ENCODE results near the gene MAP3K21. TPM values are rescaled to one million over a fixed set of nuclear protein-coding genes. Genes with fewer than 3 reads are reported as not detected.

The MAP3K21 gene
- total and polyA plus RNA-seq, 2 of the 8 experiments (the other 6 are each of a cell fraction or from before 2014, with no cell fraction given), result 21.2 to 21.8 TPM

GRCh38 chr1:233323718-233324117, 3.8 kb upstream of the MAP3K21 start:
- Histone ChIP-seq H4K20me1 (replicated peaks in 1 of 2; ENCODE audit: control insufficient read depth in 1 of 2, insufficient read depth in 2 of 2, low read length in 2 of 2) (peaks cover 0 to 1% of the 10 kb centered on the region in 2 experiments), H3K79me2 (ENCODE audit: control insufficient read depth in 1 of 2, insufficient read depth in 2 of 2, low read length in 2 of 2) (0 out of 4 replicates have a peak, but pooled peaks cover 0 to 1% of the 10 kb centered on the region in 2 experiments), H2BK20ac (ENCODE audit: low read length) (no peak overlapping the region), H3K23ac (ENCODE audit: insufficient read length) (no peak overlapping the region), H3K14ac (ENCODE audit: insufficient read length) (no peak overlapping the region), H3K4me2 (ENCODE audit: insufficient read depth in 1 of 2, low read depth in 2 of 2, low read length in 2 of 2) (no peak overlapping the region), H2BK5ac (ENCODE audit: low read depth, low read length) (no peak overlapping the region), H4K91ac (replicated peaks; ENCODE audit: insufficient read length, low read length) (no peak overlapping the region), H3K9ac (replicated peaks in 1 of 4; ENCODE audit: extremely low read depth in 1 of 4, low read depth in 3 of 4, low read length in 3 of 4) (no peak overlapping the region), H3K4me1 (replicated peaks in 1 of 4; ENCODE audit: control insufficient read depth in 3 of 4, insufficient read depth in 4 of 4, low read length in 3 of 4) (peaks cover 0 to 6% (median 1%) of the 10 kb centered on the region in 4 experiments; a peak in 4 of 7 replicates), H2AK5ac (ENCODE audit: low read depth, low read length) (no peak overlapping the region), H2BK12ac (ENCODE audit: low read depth, low read length) (no peak overlapping the region), H3K23me2 (ENCODE audit: low read depth, low read length) (peaks cover 13% of the 10 kb centered on the region), H3K4ac (replicated peaks; ENCODE audit: insufficient read length, low read depth, low read length) (no peak overlapping the region), H3K36me3 (ENCODE audit: control insufficient read depth in 2 of 4, insufficient read depth in 4 of 4, low read length in 3 of 4) (no peaks in the 10 kb centered on the region), H4K8ac (ENCODE audit: extremely low read depth, insufficient read depth, low read length) (no peak overlapping the region), H3K56ac (replicated peaks; ENCODE audit: insufficient read length, low read depth, low read length) (no peak overlapping the region), H3K9me3 (ENCODE audit: insufficient read depth in 2 of 2, low read depth in 1 of 2, low read length in 1 of 2) (no peaks in the 10 kb centered on the region), H3K18ac (ENCODE audit: extremely low read depth, low read length) (no peak overlapping the region), H2BK15ac (ENCODE audit: low read length) (no peak overlapping the region), H4K5ac (ENCODE audit: insufficient read length, low read depth, low read length) (no peak overlapping the region), H3K4me3 (ENCODE audit: extremely low read depth in 1 of 4, insufficient read depth in 2 of 4, low read depth in 3 of 4, low read length in 4 of 4) (no peak overlapping the region), H3K27me3 (replicated peaks in 1 of 4; ENCODE audit: control insufficient read depth in 3 of 4, extremely low read depth in 1 of 4, insufficient read depth in 3 of 4, low read length in 3 of 4) (peaks cover 0 to 7% (median 4%) of the 10 kb centered on the region in 4 experiments; a peak in 5 of 7 replicates), H2BK120ac (replicated peaks; ENCODE audit: low read depth, low read length) (no peak overlapping the region), H2AFZ (ENCODE audit: low read length) (no peak overlapping the region), H3K79me1 (ENCODE audit: low read depth, low read length) (0 out of 2 replicates have a peak, but pooled peaks cover under 1% of the 10 kb centered on the region), H3K27ac (ENCODE audit: low read depth, low read length) (no peak overlapping the region)
- CTCF ChIA-PET (ENCODE audit: partially characterized antibody), result interaction anchor here (0.7 to 0.8 kb wide), 2 partner anchors 60 to 467 kb away, joined by 3 read pairs; no protein-coding TSS in a partner anchor
- WGBS, 2 experiments (ENCODE audit: extremely low coverage in 1 of 2, insufficient coverage in 1 of 2, insufficient read length in 1 of 2, insufficient replicate concordance in 2 of 2, low coverage in 1 of 2, low lambda C conversion rate in 2 of 2, missing lambda C conversion rate in 1 of 2), result 100% methylated on average over 1 of the region's 1 CpG; no CpG with 5 or more reads in 1 of the 2 experiments
- POLR2A ChIA-PET (ENCODE audit: partially characterized antibody), result interaction anchor here (1.1 kb wide), 1 partner anchor 28 kb away, joined by 4 read pairs; the partner anchor contains the start of gene PCNX2
- DNase-seq (ENCODE audit: low read depth in 1 of 2, low spot score in 2 of 2) (no peak), FAIRE-seq (no peak)
- TF ChIP-seq KDM4A (IDR thresholded peaks at IDR 0.05; ENCODE audit: low read depth, low read length, severe bottlenecking) (no peak), TCF12 (IDR thresholded peaks at IDR 0.05; ENCODE audit: low read depth, low read length) (no peak), FOSL1 (IDR thresholded peaks at IDR 0.05; ENCODE audit: insufficient read depth, low read depth, low read length) (no peak), YY1 (IDR thresholded peaks at IDR 0.05; ENCODE audit: low read depth, low read length) (no peak), ATF2 (IDR thresholded peaks at IDR 0.05; ENCODE audit: low read length) (no peak), USF2 (IDR thresholded peaks at IDR 0.05; ENCODE audit: low read length) (no peak), TAF7 (optimal IDR thresholded peaks at IDR 0.05; ENCODE audit: borderline replicate concordance, low read depth, low read length) (no peak), BACH1 (IDR thresholded peaks at IDR 0.05; ENCODE audit: low read length) (no peak), TAF1 (IDR thresholded peaks at IDR 0.05; ENCODE audit: low read depth, low read length) (no peak), POLR2A (IDR thresholded peaks at IDR 0.05; ENCODE audit: control extremely low read depth in 1 of 2, low read depth in 2 of 2, low read length in 2 of 2) (no peak), CBX5 (IDR thresholded peaks at IDR 0.05; ENCODE audit: low read depth, low read length) (no peak), CEBPB (IDR thresholded peaks at IDR 0.05; ENCODE audit: low read depth, low read length) (no peak)

Measured in H1 (cell line).